Trophoblast cell (in vitro differentiated cells and primary cell): ENCODE measurements around the gene ATXN8OS.

ENCODE experiments used
- DNase-seq, 2 donors: peaks; one replicate each; pipeline ENCODE4 v3.0.0-alpha.2; 2016
- H2AFZ ChIP-seq: 2 replicates; pipeline ENCODE4 v1.6.1; 2013; ENCODE audit warnings: low read length, moderate library complexity, mild to moderate bottlenecking; ENCODE audit not compliant: insufficient read depth, poor library complexity
- H2AK5ac ChIP-seq: 2 replicates; pipeline ENCODE4 v1.6.1; 2013; ENCODE audit warnings: mild to moderate bottlenecking, low read length
- H2BK120ac ChIP-seq: 2 replicates; pipeline ENCODE4 v1.6.1; 2013; ENCODE audit warnings: low read length, mild to moderate bottlenecking, moderate library complexity; ENCODE audit not compliant: insufficient read depth, poor library complexity
- H2BK12ac ChIP-seq: 2 replicates; pipeline ENCODE4 v1.6.1; 2013; ENCODE audit warnings: mild to moderate bottlenecking, low read length, moderate library complexity
- H2BK5ac ChIP-seq: 2 replicates; pipeline ENCODE4 v1.6.1; 2013; ENCODE audit warnings: low read length, low read depth, moderate library complexity, mild to moderate bottlenecking; ENCODE audit not compliant: poor library complexity
- H3K14ac ChIP-seq: 2 replicates; pipeline ENCODE4 v1.6.1; 2013; ENCODE audit warnings: mild to moderate bottlenecking, low read length
- H3K18ac ChIP-seq: 2 replicates; pipeline ENCODE4 v1.6.1; 2013; ENCODE audit warnings: mild to moderate bottlenecking, low read length
- H3K23ac ChIP-seq: 2 replicates; pipeline ENCODE4 v1.6.1; 2013; ENCODE audit warnings: low read length
- H3K27ac ChIP-seq: 2 replicates; pipeline ENCODE4 v1.5.1; 2013; ENCODE audit warnings: low read depth, mild to moderate bottlenecking, inconsistent platforms, low read length, moderate library complexity
- H3K27me3 ChIP-seq: 2 replicates; pipeline ENCODE4 v1.6.1; 2013; ENCODE audit warnings: inconsistent platforms, mild to moderate bottlenecking, low read length, moderate library complexity; ENCODE audit not compliant: insufficient read depth
- H3K36me3 ChIP-seq, 2 experiments: 1 replicate in 1 of 2; 2 replicates in 1 of 2; pipeline ENCODE4 v1.6.1; 2013; ENCODE audit warnings: low read length in 2 of 2, mild to moderate bottlenecking in 2 of 2, moderate library complexity in 1 of 2; ENCODE audit not compliant: insufficient read depth in 2 of 2, control insufficient read depth in 1 of 2
- H3K4ac ChIP-seq: 2 replicates; pipeline ENCODE4 v1.6.1; 2013; ENCODE audit warnings: low read depth, mild to moderate bottlenecking, low read length, moderate library complexity
- H3K4me1 ChIP-seq, 2 experiments: 1 replicate in 1 of 2; 2 replicates in 1 of 2; pipeline ENCODE4 v1.6.1; 2013; ENCODE audit warnings: low read length in 2 of 2, mild to moderate bottlenecking in 2 of 2, moderate library complexity in 1 of 2; ENCODE audit not compliant: insufficient read depth in 2 of 2, control insufficient read depth in 1 of 2
- H3K4me2 ChIP-seq: 2 replicates; pipeline ENCODE4 v1.6.1; 2013; ENCODE audit warnings: inconsistent platforms, mild to moderate bottlenecking, low read length, moderate library complexity
- H3K4me3 ChIP-seq: 2 replicates; pipeline ENCODE4 v1.5.1; 2013; ENCODE audit warnings: mild to moderate bottlenecking, low read depth, low read length, inconsistent platforms
- H3K79me1 ChIP-seq: one replicate; pipeline ENCODE4 v1.6.1; 2013; ENCODE audit warnings: low read length
- H3K79me2 ChIP-seq: 2 replicates; pipeline ENCODE4 v1.6.1; 2013; ENCODE audit warnings: low read length, mild to moderate bottlenecking; ENCODE audit not compliant: control insufficient read depth, insufficient read depth, poor library complexity
- H3K9ac ChIP-seq: 2 replicates; pipeline ENCODE4 v1.6.1; 2013; ENCODE audit warnings: mild to moderate bottlenecking, low read length
- H3K9me3 ChIP-seq: 2 replicates; pipeline ENCODE4 v1.6.1; 2013; ENCODE audit warnings: low read depth, mild to moderate bottlenecking, control low read depth, inconsistent platforms, low read length; ENCODE audit not compliant: insufficient read depth
- H4K12ac ChIP-seq: 2 replicates; pipeline ENCODE4 v1.6.1; 2013; ENCODE audit warnings: low read depth, mild to moderate bottlenecking, low read length, moderate library complexity
- H4K8ac ChIP-seq: 2 replicates; pipeline ENCODE4 v1.6.1; 2013; ENCODE audit warnings: low read depth, mild to moderate bottlenecking, low read length, moderate library complexity
- H4K91ac ChIP-seq: one replicate; pipeline ENCODE4 v1.6.1; 2013; ENCODE audit warnings: low read depth, mild to moderate bottlenecking, low read length, moderate library complexity
- WGBS: extraction: QIAGEN DNeasy Blood & Tissue Kit; methylation state at CpG from one replicate; pipeline ENCODE4 v1.1.7; 2013; ENCODE audit warnings: missing lambda C conversion rate; ENCODE audit not compliant: insufficient read length, insufficient coverage; ENCODE audit errors: extremely low coverage; 5-methylcytosine and 5-hydroxymethylcytosine counted together

Gene ATXN8OS

DNA sequence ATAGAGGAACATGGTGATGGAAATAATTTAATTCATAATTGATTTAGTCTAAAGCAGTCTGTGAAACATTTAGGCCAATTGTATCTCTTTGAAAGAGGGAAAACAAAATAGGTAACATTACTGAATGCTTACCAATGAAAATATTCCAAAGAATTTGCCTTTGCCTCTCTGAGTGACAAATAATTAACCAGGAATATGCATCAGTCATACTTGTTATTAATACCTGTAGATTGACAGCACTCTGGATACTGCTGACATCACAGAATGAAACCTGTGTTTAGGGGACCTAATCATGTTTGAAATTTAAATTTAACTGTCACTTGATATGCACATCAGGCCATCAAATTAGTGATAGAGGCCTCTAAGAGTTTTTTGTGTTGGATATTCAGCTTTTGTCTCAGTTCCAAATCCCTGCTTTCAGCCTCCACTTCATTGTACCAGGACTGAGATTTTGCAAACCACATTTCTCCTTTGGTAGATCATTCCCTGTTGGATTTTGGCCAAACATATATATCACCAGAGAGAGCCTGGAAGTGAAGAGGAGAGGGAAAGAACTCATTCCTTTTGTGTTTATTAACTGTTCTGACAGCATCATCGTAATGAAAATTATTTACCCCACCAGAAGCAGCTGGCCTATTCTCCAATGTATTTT is 65.4 kb downstream of the ATXN8OS start:
- Histone ChIP-seq H2BK5ac (no peak overlapping the region), H3K4ac (no peak overlapping the region), H3K4me1 (no peaks in the 10 kb centered on the region), H2AK5ac (no peak overlapping the region), H4K91ac (no peak overlapping the region), H3K36me3 (no peaks in the 10 kb centered on the region), H3K9ac (no peak overlapping the region), H3K79me1 (no peaks in the 10 kb centered on the region), H3K4me2 (no peak overlapping the region), H3K79me2 (no peaks in the 10 kb centered on the region), H4K12ac (no peak overlapping the region), H3K4me3 (no peak overlapping the region), H2BK12ac (no peak overlapping the region), H3K27me3 (no peaks in the 10 kb centered on the region), H3K18ac (no peak overlapping the region), H3K14ac (no peak overlapping the region), H2AFZ (no peak overlapping the region), H3K23ac (no peak overlapping the region), H4K8ac (no peak overlapping the region), H3K9me3 (no peaks in the 10 kb centered on the region), H2BK120ac (no peak overlapping the region), H3K27ac (no peak overlapping the region)
- no CpG with 5 or more reads among the region's 1 CpG for WGBS
- DNase-seq = no peak

DNA sequence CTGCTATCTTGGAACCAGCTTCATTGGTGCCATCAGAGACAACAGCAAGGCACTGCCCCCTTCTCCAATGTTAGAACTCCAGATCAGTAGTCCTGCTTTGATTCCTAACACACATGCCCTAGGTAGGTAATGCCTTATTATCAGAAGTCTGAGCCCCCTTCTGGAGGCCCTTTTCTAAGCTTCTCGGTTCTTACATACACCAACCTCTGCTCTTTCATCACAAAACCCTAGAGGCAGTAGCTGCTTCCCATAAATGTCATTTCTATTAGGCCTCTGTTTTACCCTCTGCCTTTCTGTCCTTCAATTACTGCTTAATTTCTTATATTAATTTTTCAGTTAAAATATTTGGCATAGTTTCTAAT is 66.0 kb downstream of the ATXN8OS start:
- H3K4me3 ChIP-seq = no peak overlapping the region
- no peak overlapping the region for H4K12ac ChIP-seq

DNA sequence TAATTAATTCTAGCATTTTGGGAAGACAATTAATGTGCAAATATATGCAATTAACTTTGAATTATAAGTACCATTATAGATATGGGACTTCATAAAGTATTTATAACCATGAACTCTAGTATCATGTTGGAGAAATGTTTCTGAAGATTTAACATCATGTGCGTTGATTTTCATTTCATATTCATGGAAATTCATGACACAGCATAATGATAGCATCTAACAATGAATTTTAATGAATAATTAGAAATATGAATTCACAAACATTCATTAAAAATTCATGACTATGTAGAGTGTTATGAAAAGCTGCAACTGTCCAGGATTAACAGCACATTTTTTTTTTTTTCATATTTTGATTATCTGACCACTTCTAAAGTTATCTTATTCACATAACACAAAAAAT is 70.7 kb downstream of the ATXN8OS start:
- no CpG with 5 or more reads among the region's 1 CpG for WGBS
- H3K9ac ChIP-seq = no peak overlapping the region
- no peak overlapping the region for H2BK5ac ChIP-seq
- H3K27ac ChIP-seq = no peak overlapping the region
- no peak for DNase-seq
- no peak overlapping the region for H2AFZ ChIP-seq
- H3K14ac ChIP-seq = no peak overlapping the region
- H3K27me3 ChIP-seq = no peaks in the 10 kb centered on the region
- H4K91ac ChIP-seq = no peak overlapping the region
- H4K12ac ChIP-seq = no peak overlapping the region
- H2AK5ac ChIP-seq = no peak overlapping the region
- no peak overlapping the region for H3K4me3 ChIP-seq
- H3K18ac ChIP-seq = no peak overlapping the region
- no peak overlapping the region for H3K23ac ChIP-seq
- no peak overlapping the region for H2BK120ac ChIP-seq
- H3K4me1 ChIP-seq = no peaks in the 10 kb centered on the region
- H2BK12ac ChIP-seq = no peak overlapping the region
- no peak overlapping the region for H3K4ac ChIP-seq
- no peak overlapping the region for H4K8ac ChIP-seq
- no peaks in the 10 kb centered on the region for H3K79me2 ChIP-seq
- H3K4me2 ChIP-seq = no peak overlapping the region
- H3K79me1 ChIP-seq = no peaks in the 10 kb centered on the region
- H3K9me3 ChIP-seq = no peaks in the 10 kb centered on the region
- H3K36me3 ChIP-seq = no peaks in the 10 kb centered on the region

More for the DNA sequence above, 66.0 kb downstream of the ATXN8OS start:
- Histone ChIP-seq H4K8ac (no peak overlapping the region), H2BK12ac (no peak overlapping the region), H3K4me2 (no peak overlapping the region), H3K4ac (no peak overlapping the region), H3K36me3 (no peaks in the 10 kb centered on the region), H3K18ac (no peak overlapping the region), H2AK5ac (no peak overlapping the region), H3K9me3 (no peaks in the 10 kb centered on the region), H3K23ac (no peak overlapping the region), H3K79me2 (no peaks in the 10 kb centered on the region), H2BK120ac (no peak overlapping the region), H3K9ac (no peak overlapping the region), H2BK5ac (no peak overlapping the region), H3K27ac (no peak overlapping the region), H2AFZ (no peak overlapping the region), H3K4me1 (no peaks in the 10 kb centered on the region), H3K79me1 (no peaks in the 10 kb centered on the region), H4K91ac (no peak overlapping the region), H3K27me3 (no peaks in the 10 kb centered on the region), H3K14ac (no peak overlapping the region)
- no peak for DNase-seq
- WGBS = no CpG with 5 or more reads among the region's 1 CpG
